HG02938 (cell line): ENCODE data around the gene CREB5.

Experiments used
- ATAC-seq: cut with Tn5 transposase; IDR thresholded peaks from one replicate; pipeline ENCODE4 v1.9.1; 2021; ENCODE audit warnings: mild to moderate bottlenecking, moderate library complexity; ENCODE audit not compliant: unreplicated experiment

CREB5 gene

GRCh38 chr7:28474282-28474638 is 61.9 kb downstream of the CREB5 start:
- ATAC-seq: no peak

- ATAC-seq: no peak
Observed at GRCh38 chr7:28474640-28475039, 62.3 kb downstream of the CREB5 start.

- no peak for ATAC-seq
Observed at GRCh38 chr7:28477041-28477442, 64.7 kb downstream of the CREB5 start.

GRCh38 chr7:28478656-28479055 is 66.3 kb downstream of the CREB5 start:
- ATAC-seq: no peak

- ATAC-seq: peak; percentile 78
Observed at GRCh38 chr7:28479507-28479947, 67.2 kb downstream of the CREB5 start.

- no peak for ATAC-seq
Observed at GRCh38 chr7:28480595-28480994, 68.3 kb downstream of the CREB5 start.

- ATAC-seq: peak; percentile 71
Observed at GRCh38 chr7:28481091-28481926, 69.0 kb downstream of the CREB5 start.

- no peak for ATAC-seq
Observed at GRCh38 chr7:28483112-28483511, 70.8 kb downstream of the CREB5 start.

- ATAC-seq: no peak
Observed at GRCh38 chr7:28483908-28484605, 71.7 kb downstream of the CREB5 start.

- ATAC-seq: no peak
Observed at GRCh38 chr7:28484606-28484935, 72.3 kb downstream of the CREB5 start.

- no peak for ATAC-seq
Observed at GRCh38 chr7:28487487-28487886, 75.2 kb downstream of the CREB5 start.

- no peak for ATAC-seq
Observed at GRCh38 chr7:28488061-28488791, 75.9 kb downstream of the CREB5 start.

- no peak for ATAC-seq
Observed at GRCh38 chr7:28490831-28491230, 78.5 kb downstream of the CREB5 start.

- ATAC-seq: no peak
Observed at GRCh38 chr7:28493477-28493876, 81.2 kb downstream of the CREB5 start.

- no peak for ATAC-seq
Observed at GRCh38 chr7:28497009-28497408, 84.7 kb downstream of the CREB5 start.

GRCh38 chr7:28498636-28499035 is 86.3 kb downstream of the CREB5 start:
- no peak for ATAC-seq

- no peak for ATAC-seq
Observed at GRCh38 chr7:28500138-28500537, 87.8 kb downstream of the CREB5 start.

GRCh38 chr7:28502408-28502807 is 90.1 kb downstream of the CREB5 start:
- ATAC-seq: no peak

GRCh38 chr7:28503396-28503795 is 91.1 kb downstream of the CREB5 start:
- no peak for ATAC-seq

GRCh38 chr7:28505014-28505413 is 92.7 kb downstream of the CREB5 start:
- no peak for ATAC-seq

- no peak for ATAC-seq
Observed at GRCh38 chr7:28505867-28506266, 93.5 kb downstream of the CREB5 start.
